Fibroblast of the aortic adventitia (primary cell): ENCODE data around the gene ABI3BP. TPM values are rescaled to one million over a fixed set of nuclear protein-coding genes. Genes with fewer than 3 reads are reported as not detected.

ENCODE experiments used
- DNase-seq: peaks from one replicate; pipeline ENCODE4 v3.0.0-alpha.2; 2010; ENCODE audit warnings: low read depth
- H3K4me3 ChIP-seq: 2 replicates; pipeline ENCODE4 v1.5.1; 2011; ENCODE audit warnings: low read depth, mild to moderate bottlenecking, control low read depth, low read length, moderate library complexity
- total RNA-seq: library from RNA; depleted of rRNA; stranded (reverse); fragments of >200 nt; gene quantifications from 2 replicates; pipeline ENCODE4 v1.2.3, GENCODE V29; 2012; ENCODE audit warnings: low replicate concordance
- TF ChIP-seq, protein P1 (sequence below): IDR thresholded peaks from 2 replicates; pipeline ENCODE4 v1.5.1; 2011; ENCODE audit warnings: mild to moderate bottlenecking, low read length, control low read depth, inconsistent platforms; ENCODE audit not compliant: insufficient read depth

Gene ABI3BP
- total RNA-seq, 1 donor = 108 TPM

GRCh38 chr3:100833483-100833882 lies 159.7 kb downstream of the ABI3BP start:
- DNase-seq = no peak
- TF ChIP-seq, protein P1, sequence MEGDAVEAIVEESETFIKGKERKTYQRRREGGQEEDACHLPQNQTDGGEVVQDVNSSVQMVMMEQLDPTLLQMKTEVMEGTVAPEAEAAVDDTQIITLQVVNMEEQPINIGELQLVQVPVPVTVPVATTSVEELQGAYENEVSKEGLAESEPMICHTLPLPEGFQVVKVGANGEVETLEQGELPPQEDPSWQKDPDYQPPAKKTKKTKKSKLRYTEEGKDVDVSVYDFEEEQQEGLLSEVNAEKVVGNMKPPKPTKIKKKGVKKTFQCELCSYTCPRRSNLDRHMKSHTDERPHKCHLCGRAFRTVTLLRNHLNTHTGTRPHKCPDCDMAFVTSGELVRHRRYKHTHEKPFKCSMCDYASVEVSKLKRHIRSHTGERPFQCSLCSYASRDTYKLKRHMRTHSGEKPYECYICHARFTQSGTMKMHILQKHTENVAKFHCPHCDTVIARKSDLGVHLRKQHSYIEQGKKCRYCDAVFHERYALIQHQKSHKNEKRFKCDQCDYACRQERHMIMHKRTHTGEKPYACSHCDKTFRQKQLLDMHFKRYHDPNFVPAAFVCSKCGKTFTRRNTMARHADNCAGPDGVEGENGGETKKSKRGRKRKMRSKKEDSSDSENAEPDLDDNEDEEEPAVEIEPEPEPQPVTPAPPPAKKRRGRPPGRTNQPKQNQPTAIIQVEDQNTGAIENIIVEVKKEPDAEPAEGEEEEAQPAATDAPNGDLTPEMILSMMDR = no peak
- no peak overlapping the region for H3K4me3 ChIP-seq

- TF ChIP-seq, protein P1 = no peak
- DNase-seq = no peak
- no peak overlapping the region for H3K4me3 ChIP-seq
Measured at GRCh38 chr3:100831629-100832028, 161.6 kb downstream of the ABI3BP start.

DNA sequence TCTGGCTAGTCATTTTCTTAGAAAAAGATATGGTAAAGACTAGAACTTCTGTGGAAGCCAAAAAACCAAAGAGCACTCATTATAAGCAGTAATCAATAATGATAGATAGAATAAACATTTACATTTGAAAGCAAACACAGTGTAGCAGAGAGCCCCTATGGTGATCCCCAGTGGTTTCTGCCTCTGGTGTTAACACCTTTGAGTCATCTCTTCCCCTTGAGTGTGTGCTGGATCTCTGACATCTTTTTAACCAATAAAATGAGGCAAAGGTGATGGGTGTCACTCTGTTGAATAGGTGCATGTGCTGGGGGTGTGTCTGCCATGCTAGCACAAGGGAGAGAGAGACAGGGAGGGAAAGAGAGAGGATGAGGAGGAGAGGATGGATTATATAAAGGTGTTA lies 162.3 kb downstream of the ABI3BP start:
- TF ChIP-seq, protein P1 = no peak
- no peak for DNase-seq
- no peak overlapping the region for H3K4me3 ChIP-seq

GRCh38 chr3:100825574-100825973 lies 167.6 kb downstream of the ABI3BP start:
- no peak for DNase-seq

DNA sequence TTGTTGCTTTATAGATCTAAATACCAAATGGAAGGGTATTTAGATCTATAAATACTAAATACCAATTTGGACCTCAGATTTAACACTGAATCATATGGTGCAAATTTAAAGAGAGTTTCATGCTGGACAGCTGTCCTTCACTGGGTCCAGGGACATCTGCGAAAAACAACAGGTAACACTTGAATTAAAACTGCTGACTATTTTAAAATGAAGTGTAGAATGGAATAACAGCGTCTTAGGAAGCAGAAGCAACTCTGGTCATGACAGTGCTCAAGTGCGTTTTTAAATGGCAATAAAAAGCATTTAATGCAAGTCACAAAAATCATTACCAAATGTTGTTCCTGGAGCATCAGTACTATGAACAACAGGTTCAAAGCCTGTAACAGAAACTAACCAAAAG lies 177.6 kb downstream of the ABI3BP start:
- TF ChIP-seq, protein P1 = no peak
- no peak overlapping the region for H3K4me3 ChIP-seq
- DNase-seq = no peak

More at GRCh38 chr3:100825574-100825973, 167.6 kb downstream of the ABI3BP start:
- no peak overlapping the region for H3K4me3 ChIP-seq
- TF ChIP-seq, protein P1 = no peak

DNA sequence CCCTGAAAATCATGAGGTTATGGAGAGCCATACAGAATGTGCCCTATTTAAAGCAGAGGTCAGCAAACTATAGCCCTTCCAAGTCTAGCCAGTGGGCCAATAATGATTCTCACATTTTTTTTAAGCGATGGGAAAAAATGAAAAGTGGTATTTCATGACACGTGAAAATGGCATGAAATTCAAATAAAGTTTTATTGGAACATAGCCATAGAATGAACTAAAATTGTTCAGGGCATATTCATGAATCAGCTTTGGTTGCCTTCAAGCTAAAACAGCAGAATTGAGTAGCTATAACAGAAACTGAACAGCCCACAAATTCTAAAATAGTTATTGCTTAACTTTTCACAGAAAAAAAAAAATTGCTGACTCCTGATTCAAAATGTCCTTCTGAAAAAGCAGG lies 179.4 kb downstream of the ABI3BP start:
- H3K4me3 ChIP-seq = no peak overlapping the region
- TF ChIP-seq, protein P1 = no peak
- no peak for DNase-seq

DNA sequence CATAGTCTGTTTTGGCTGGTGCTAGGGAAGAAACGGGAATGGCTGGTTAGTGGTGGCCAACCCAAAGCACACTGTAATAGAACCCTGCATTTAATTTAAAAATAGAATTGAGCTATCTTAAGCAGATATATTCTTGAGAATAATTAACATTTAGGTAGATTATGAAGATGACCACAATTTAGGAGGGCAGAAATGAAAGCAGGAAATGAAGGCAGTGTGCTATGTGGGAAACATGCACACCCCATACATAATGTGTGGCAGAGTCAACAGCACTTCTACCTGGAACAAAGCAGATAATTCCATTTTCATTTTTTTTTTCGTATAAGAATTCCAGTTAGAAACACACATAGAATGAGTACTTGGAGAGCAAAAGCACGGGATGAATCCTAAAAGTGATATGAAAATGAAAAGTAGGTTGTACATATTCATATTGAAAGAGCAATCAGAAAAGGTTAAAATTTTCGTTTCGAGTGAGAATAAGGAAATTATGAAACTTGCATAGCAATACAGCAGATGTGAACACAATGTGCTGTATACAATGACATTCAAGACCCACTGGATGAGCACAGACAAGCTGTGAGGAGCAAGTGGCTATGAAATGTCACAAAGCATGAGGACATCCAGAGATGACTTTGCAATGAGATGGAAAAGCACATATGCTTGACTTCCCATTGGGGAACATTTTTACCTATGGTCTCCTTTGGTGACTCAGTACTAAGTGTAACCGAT lies 181.3 kb downstream of the ABI3BP start:
- DNase-seq = no peak
- no peak overlapping the region for H3K4me3 ChIP-seq
- TF ChIP-seq, protein P1 = no peak
